GM18511 (cell line): ENCODE data around the gene CBL.

Experiments used
- ATAC-seq: cut with Tn5 transposase; IDR thresholded peaks from one replicate; pipeline ENCODE4 v1.9.1; 2021; ENCODE audit warnings: mild to moderate bottlenecking, moderate library complexity; ENCODE audit not compliant: unreplicated experiment

CBL gene

DNA sequence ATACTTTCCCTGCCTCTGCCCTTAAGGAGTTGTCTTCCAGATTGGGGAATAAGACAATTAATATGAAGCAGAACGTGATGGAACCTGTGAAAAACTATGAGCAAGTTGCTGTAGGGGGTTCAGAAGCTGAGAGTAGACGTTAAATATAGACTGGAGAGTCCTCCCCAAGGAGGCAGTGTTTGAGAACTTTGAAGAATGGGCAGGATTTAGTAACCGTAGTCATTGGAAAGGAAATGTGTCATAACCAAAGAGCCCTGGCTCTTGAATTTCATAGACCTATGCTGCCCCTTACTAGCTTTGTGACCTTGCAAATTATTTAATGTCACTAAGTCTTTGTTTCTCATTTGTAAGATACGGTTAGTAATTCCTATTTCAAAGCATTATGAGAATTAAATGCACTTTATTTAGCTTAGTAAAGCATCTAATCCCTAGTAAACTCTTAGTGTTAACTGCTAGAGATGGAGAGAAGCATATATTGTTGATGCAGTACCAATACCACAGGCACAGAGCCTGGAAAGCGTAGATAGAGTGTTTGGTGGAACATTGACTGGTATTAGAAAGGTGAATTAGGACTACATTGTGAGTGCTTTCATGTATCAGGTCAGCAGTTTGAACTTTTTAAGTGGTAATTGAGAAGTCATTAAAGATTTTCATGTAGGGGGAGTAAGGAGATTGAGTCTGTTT, 56.7 kb downstream of the CBL start:
- peak; percentile 36 for ATAC-seq

- ATAC-seq: no peak
Observed at GRCh38 chr11:119263352-119263940, 57.3 kb downstream of the CBL start.

DNA sequence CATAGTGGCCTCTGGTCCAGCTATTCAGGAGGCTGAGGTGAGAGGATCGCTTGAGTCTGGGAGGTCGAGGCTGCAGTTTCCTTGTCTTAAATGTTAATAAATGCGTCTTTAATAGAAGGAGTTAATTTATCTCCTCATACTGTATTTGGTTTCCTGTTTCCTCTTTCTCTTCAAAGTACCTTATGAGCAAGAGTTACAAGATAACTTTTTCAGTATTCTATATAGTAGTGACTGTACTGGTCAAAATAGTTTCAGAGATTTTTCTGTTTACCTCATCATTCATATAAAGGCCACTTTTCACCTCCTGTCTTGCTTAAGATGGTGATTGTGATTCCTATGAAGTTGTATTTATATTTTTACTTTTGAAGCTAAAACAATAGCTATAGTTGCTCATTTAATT, 59.9 kb downstream of the CBL start:
- no peak for ATAC-seq

GRCh38 chr11:119266517-119267255, 60.5 kb downstream of the CBL start:
- ATAC-seq: no peak

DNA sequence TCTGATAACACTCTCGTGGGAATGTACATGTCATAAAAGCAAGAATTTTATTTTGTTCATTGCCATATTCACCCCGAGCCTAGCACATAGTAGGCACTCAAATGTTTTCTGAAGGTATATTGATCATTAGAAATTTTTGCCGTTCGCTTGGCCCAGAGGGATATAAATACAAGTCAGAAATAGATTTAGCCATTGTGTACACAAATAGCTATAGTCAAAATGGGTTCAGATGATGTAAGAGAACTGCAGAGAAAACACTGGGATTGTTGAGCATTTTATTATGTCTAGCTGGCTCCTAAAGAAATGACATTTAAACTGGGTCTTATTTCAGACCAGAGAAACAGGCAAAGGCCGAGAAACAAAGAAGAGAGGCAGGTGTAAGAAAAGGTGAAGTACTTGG, 61.5 kb downstream of the CBL start:
- no peak for ATAC-seq

DNA sequence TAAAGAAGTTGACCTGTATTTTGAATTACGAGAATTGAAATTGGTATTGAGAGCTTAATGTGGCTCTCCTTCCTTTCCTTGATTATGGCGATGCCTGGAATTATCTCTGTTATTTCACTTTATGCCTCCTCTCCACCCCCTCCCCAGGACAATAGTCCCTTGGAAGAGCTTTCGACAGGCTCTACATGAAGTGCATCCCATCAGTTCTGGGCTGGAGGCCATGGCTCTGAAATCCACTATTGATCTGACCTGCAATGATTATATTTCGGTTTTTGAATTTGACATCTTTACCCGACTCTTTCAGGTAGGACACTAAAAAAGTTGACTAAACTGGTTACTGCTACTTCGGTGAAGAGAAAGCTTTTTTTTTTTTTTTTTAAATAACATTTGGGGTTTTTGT, 67.6 kb downstream of the CBL start:
- no peak for ATAC-seq

GRCh38 chr11:119277660-119278059, 71.5 kb downstream of the CBL start:
- no peak for ATAC-seq

GRCh38 chr11:119282495-119282894, 76.4 kb downstream of the CBL start:
- ATAC-seq: no peak

- ATAC-seq: no peak
Observed at GRCh38 chr11:119284344-119285157, 78.4 kb downstream of the CBL start.

- no peak for ATAC-seq
Observed at GRCh38 chr11:119285431-119285830, 79.3 kb downstream of the CBL start.

DNA sequence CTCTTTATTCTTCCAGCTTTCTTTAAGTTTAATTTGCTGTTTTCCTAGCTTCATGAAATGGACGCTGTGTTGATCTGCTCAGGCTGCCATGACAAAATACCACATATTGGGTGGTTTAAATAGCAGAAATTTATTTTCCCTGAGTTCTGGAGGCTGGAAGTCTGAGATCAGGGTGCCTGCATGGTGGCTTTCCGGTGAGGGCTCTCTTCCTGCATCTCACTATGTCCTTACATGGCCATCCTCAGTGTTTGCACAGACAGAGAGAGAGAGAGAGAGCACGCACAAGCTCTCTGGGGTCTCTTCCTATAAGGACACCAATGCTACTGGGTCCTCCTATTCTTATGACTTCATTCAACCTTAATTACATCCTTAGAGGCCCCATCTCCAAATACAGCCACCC, 82.1 kb downstream of the CBL start:
- ATAC-seq: no peak

DNA sequence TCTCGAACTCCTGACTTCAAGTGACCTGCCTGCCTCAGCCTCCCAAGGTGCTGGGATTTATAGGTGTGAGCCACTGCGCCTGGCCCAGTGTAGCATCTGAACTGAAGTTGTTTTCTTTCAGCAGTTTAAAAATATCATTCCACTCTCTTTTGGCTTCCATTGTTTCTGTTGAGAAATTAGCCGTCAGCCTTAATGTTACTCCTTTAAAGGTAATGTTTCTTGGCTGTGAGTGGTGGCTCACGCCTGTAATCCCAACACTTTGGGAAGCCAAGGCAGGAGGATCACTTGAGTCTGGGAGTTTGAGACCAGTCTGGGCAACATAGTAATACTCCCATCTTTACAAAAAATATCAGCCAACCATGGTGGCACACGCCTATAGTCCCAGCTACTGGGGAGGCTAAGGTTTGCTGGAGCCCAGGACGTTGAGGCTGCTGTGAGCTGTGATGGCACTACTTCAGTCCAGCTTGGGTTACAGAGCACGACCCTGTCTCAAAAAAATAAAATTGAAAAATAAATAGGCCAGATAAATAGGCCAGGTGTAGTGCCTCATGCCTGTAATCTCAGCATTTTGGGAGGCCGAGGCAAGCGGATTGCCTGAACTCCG, 84.9 kb downstream of the CBL start:
- no peak for ATAC-seq

- no peak for ATAC-seq
Observed at GRCh38 chr11:119293461-119293860, 87.3 kb downstream of the CBL start.

- ATAC-seq: no peak
Observed at GRCh38 chr11:119295178-119295577, 89.0 kb downstream of the CBL start.

- ATAC-seq: no peak
Observed at GRCh38 chr11:119297938-119298337, 91.8 kb downstream of the CBL start.

DNA sequence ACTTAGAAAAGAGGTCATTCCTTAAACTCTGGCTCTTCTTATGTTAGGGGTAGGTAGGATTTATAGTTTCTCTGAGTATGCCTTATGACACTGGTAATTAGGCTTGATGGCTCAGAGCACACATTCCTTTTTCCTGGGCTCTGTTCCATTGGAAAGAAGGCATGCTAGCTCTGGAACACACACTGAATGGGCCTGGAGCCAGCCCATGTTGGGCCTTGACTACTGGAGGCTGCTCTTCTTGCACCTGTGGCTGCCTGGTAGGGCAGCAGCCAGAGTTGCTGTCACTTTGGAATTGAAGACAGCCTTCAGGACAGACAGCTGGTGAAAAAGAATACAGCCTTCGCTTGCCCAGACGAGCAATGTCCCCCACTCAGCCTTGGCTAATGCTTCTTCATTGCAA, 92.6 kb downstream of the CBL start:
- no peak for ATAC-seq

- no peak for ATAC-seq
Observed at GRCh38 chr11:119299416-119299815, 93.3 kb downstream of the CBL start.

DNA sequence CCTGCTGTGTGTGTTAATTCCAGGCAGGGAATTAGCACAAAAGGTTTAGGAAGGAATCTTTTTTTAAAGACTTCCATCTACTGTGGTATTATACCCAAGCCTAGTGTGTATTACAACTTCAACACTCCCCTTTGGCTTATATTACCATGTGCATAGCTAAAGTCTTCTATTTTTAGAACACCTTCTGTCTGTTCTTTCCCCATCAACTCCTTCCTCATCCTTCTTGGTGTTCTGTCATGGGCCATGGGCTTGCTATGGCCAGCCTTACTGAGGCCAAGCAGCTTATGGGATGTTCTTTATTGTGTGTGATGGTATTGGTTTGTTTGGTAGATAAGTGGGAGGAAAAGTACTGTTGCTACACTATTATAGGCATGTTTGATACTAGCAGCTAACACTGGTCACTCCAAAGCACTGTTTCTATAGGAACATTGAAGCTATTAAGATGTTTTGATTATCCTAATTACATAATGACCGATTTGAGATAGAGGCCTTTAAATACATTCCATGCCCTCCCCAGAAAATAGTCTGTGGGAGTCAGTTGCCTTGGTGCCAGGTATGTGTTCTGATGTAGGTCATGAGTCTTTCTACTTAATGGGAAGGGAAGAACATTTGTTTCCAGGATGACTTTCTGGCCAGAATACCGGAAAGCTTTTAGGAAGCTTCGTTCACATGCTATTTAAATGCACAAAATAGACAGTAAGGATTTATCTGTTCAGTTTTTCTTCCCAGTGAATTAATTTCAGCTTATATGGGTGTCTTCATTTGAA, 94.2 kb downstream of the CBL start:
- no peak for ATAC-seq

- ATAC-seq: no peak
Observed at GRCh38 chr11:119303227-119303718, 97.1 kb downstream of the CBL start.
